DND-41 (cell line): Measurements from ENCODE around the gene TAAR6.

Source experiments
- EZH2 ChIP-seq: IDR thresholded peaks from 3 replicates; pipeline ENCODE4 v1.6.1; 2012; ENCODE audit warnings: borderline replicate concordance, low read depth, mild to moderate bottlenecking, moderate library complexity, low read length, inconsistent platforms; ENCODE audit not compliant: severe bottlenecking
- TF ChIP-seq, protein P1 (sequence below): IDR thresholded peaks from 2 replicates; pipeline ENCODE4 v1.5.1; 2012; ENCODE audit warnings: borderline replicate concordance, low read length, moderate library complexity, mild to moderate bottlenecking; ENCODE audit not compliant: poor library complexity, severe bottlenecking; ENCODE audit errors: extremely low read depth

DNA sequence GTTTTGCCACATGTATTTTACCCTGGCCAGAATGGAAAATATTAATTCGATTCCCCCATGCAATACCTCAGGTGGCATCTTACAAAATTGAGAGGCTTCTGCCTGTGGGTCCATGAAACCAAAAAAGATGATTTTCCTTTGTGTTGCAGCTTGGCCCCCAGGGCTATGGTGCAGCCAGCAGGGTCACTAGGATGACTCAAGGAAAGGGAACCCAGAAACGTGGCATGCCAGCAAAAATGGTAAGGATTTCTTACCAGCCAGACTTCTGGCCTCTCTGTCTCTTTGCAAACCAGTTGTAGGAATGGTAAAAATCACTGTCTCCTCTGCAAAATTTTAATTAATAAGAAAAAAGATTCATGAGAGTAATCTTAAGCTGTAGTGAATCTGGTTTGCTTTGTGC is 43.7 kb upstream of the TAAR6 start:
- no peak for TF ChIP-seq EZH2
- TF ChIP-seq, protein P1, sequence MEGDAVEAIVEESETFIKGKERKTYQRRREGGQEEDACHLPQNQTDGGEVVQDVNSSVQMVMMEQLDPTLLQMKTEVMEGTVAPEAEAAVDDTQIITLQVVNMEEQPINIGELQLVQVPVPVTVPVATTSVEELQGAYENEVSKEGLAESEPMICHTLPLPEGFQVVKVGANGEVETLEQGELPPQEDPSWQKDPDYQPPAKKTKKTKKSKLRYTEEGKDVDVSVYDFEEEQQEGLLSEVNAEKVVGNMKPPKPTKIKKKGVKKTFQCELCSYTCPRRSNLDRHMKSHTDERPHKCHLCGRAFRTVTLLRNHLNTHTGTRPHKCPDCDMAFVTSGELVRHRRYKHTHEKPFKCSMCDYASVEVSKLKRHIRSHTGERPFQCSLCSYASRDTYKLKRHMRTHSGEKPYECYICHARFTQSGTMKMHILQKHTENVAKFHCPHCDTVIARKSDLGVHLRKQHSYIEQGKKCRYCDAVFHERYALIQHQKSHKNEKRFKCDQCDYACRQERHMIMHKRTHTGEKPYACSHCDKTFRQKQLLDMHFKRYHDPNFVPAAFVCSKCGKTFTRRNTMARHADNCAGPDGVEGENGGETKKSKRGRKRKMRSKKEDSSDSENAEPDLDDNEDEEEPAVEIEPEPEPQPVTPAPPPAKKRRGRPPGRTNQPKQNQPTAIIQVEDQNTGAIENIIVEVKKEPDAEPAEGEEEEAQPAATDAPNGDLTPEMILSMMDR: no peak
